Endothelial cell of umbilical vein (primary cell): ENCODE data around the gene FYB1. TPM values are rescaled to one million over a fixed set of nuclear protein-coding genes. Genes with fewer than 3 reads are reported as not detected.
A peak's percentile ranks its signal among the peaks of the same experiment; 100 is the strongest.

ENCODE experiments used
- BruUV-seq: library from RNA; stranded (reverse); fragments of 400-500 nt; replicated peaks from 2 replicates; lab custom pipeline; 2021; lab: Mats Ljungman, UMichigan
- CTCF ChIA-PET: fragments of 300-600, 350-600 bp; sonication (Branson Sonifier 250); formaldehyde crosslinking; loops from one replicate; lab custom pipeline; 2021; ENCODE audit warnings: antibody characterized with exemption, inconsistent platforms; lab: Charles Lee
- POLR2A ChIA-PET: fragments of 300-600, 350-600 bp; sonication (Branson Sonifier 250); formaldehyde crosslinking; loops from one replicate; lab custom pipeline; 2021; ENCODE audit warnings: antibody characterized with exemption, inconsistent platforms; lab: Charles Lee
- DNase-seq: peaks from one replicate; pipeline ENCODE4 v3.0.0-alpha.2; 2011; ENCODE audit warnings: low read depth, low spot score
- FAIRE-seq: peaks from 2 replicates; lab custom pipeline; 2011; peaks lifted over from hg19 to GRCh38; lab: Jason Lieb, UNC
- H2AFZ ChIP-seq: 2 replicates; pipeline ENCODE4 v1.6.0; 2012; ENCODE audit warnings: low read depth, low read length, control low read depth, inconsistent platforms
- H3K27ac ChIP-seq: 2 replicates; pipeline ENCODE4 v1.5.1; 2011; ENCODE audit warnings: low read depth, mild to moderate bottlenecking, control low read depth, low read length, moderate library complexity; ENCODE audit not compliant: insufficient read depth
- H3K27me3 ChIP-seq, 2 experiments: 2 replicates each; pipeline versions ENCODE4 v1.6.0 to v1.6.1; 2011; ENCODE audit warnings: low read length in 2 of 2, mixed read lengths in 1 of 2; ENCODE audit not compliant: control insufficient read depth in 2 of 2, insufficient read depth in 2 of 2
- H3K36me3 ChIP-seq, 2 experiments: 2 replicates in 1 of 2; 3 replicates in 1 of 2; pipeline ENCODE4 v1.5.1; 2011; ENCODE audit warnings: low read length in 2 of 2, mild to moderate bottlenecking in 1 of 2, moderate library complexity in 1 of 2; ENCODE audit not compliant: control insufficient read depth in 2 of 2, insufficient read depth in 2 of 2; ENCODE audit errors: extremely low read depth in 1 of 2
- H3K4me1 ChIP-seq: 3 replicates; pipeline ENCODE4 v1.5.1; 2011; ENCODE audit warnings: mild to moderate bottlenecking, low read length; ENCODE audit not compliant: control insufficient read depth, insufficient read depth; ENCODE audit errors: extremely low read depth
- H3K4me2 ChIP-seq: 2 replicates; pipeline ENCODE4 v1.6.1; 2011; ENCODE audit warnings: low read length, control low read depth, mixed read lengths; ENCODE audit not compliant: insufficient read depth
- H3K4me3 ChIP-seq, 3 experiments: fragments of 200-600 bp in 1 of 3; sonication (generic), shearing (Covaris generic) in 1 of 3; replicated peaks in 1 of 3; 2 replicates each; pipeline ENCODE4 v1.5.1; 2011 to 2016; ENCODE audit warnings: control low read depth in 3 of 3, low read length in 3 of 3, mild to moderate bottlenecking in 2 of 3, inconsistent platforms in 1 of 3, low read depth in 1 of 3, moderate library complexity in 1 of 3; ENCODE audit not compliant: insufficient read depth in 1 of 3
- H3K79me2 ChIP-seq: 2 replicates; pipeline ENCODE4 v1.6.0; 2012; ENCODE audit warnings: low read length, inconsistent platforms; ENCODE audit not compliant: control insufficient read depth, insufficient read depth
- H3K9ac ChIP-seq: replicated peaks from 2 replicates; pipeline ENCODE3; 2011; ENCODE audit warnings: low read length, control low read depth; ENCODE audit not compliant: insufficient read depth; ENCODE audit errors: extremely low read depth
- H3K9me1 ChIP-seq: replicated peaks from 3 replicates; pipeline ENCODE4 v1.6.0; 2011; ENCODE audit warnings: mild to moderate bottlenecking, low read length; ENCODE audit not compliant: control insufficient read depth, insufficient read depth; ENCODE audit errors: extremely low read depth
- H3K9me3 ChIP-seq: replicated peaks from 2 replicates; pipeline ENCODE4 v1.5.1; 2012; ENCODE audit warnings: low read length, inconsistent platforms; ENCODE audit not compliant: control insufficient read depth, insufficient read depth
- H4K20me1 ChIP-seq: replicated peaks from 2 replicates; pipeline ENCODE3; 2011; ENCODE audit warnings: mild to moderate bottlenecking, low read length; ENCODE audit not compliant: control insufficient read depth, insufficient read depth; ENCODE audit errors: extremely low read depth
- EZH2 ChIP-seq: IDR thresholded peaks from 2 replicates; pipeline ENCODE4 v1.6.1; 2012; ENCODE audit warnings: borderline replicate concordance, low read depth, mild to moderate bottlenecking, moderate library complexity, low read length, inconsistent platforms; ENCODE audit not compliant: severe bottlenecking
- FOS ChIP-seq: IDR thresholded peaks from 2 replicates; pipeline ENCODE4 v1.6.1; 2011; ENCODE audit warnings: mild to moderate bottlenecking, low read length, moderate library complexity, borderline replicate concordance; ENCODE audit not compliant: insufficient read depth
- GATA2 ChIP-seq: IDR thresholded peaks from 2 replicates; pipeline ENCODE4 v1.7.0; 2011; ENCODE audit warnings: low read depth, mild to moderate bottlenecking, moderate library complexity, mixed read lengths, low read length; ENCODE audit not compliant: insufficient read length, insufficient read depth
- JUN ChIP-seq: IDR thresholded peaks from 2 replicates; pipeline ENCODE4 v1.6.1; 2011; ENCODE audit warnings: borderline replicate concordance, low read depth; ENCODE audit not compliant: insufficient read length, insufficient read depth
- MYC ChIP-seq: IDR thresholded peaks from one replicate; pipeline ENCODE4 v1.6.1; 2011; ENCODE audit warnings: mild to moderate bottlenecking, low read depth, low read length
- POLR2A ChIP-seq: IDR thresholded peaks from 2 replicates; pipeline ENCODE4 v1.6.1; 2012; ENCODE audit warnings: low read depth, mild to moderate bottlenecking, control low read depth, low read length
- POLR2AphosphoS5 ChIP-seq: IDR thresholded peaks from 2 replicates; pipeline ENCODE4 v1.6.1; 2012; ENCODE audit warnings: low read depth, mild to moderate bottlenecking, control low read depth, low read length, moderate library complexity; ENCODE audit not compliant: insufficient read depth
- dilution Hi-C: fragments of 300-500 bp; cut with MboI; formaldehyde crosslinking; loops from one replicate; pipeline ENCODE4 v1.15.0; 2019; ENCODE audit warnings: low sequenced_read_pairs; ENCODE audit not compliant: extremely low pct_ligation_motif_present
- intact Hi-C: fragments of 100-400 bp; cut with micrococcal nuclease; formaldehyde crosslinking; loops from one replicate; pipeline ENCODE4 v1.10.0; 2022
- polyA plus RNA-seq, 4 experiments: library from polyadenylated mRNA; depleted of rRNA in 3 of 4; stranded (reverse) in 3 of 4; unstranded in 1 of 4; fragments of >200 nt; gene quantifications; 2 replicates each; pipeline versions ENCODE4 v1.2.1 to v1.2.3, GENCODE V29; 2011 to 2012; ENCODE audit warnings: missing spikeins in 1 of 4
- total RNA-seq: library from RNA; stranded (reverse); gene quantifications from 2 replicates; pipeline ENCODE4 v1.2.3, GENCODE V29; 2021
- TF ChIP-seq, protein P1 (sequence below): IDR thresholded peaks from 2 replicates; pipeline ENCODE4 v1.6.1; 2011; ENCODE audit not compliant: insufficient read depth, insufficient read length
- TF ChIP-seq, protein P2 (sequence below), 2 donors: IDR thresholded peaks; 1 replicate in 1 of 2; 2 replicates in 1 of 2; pipeline ENCODE4 v1.5.1; 2011; ENCODE audit warnings: low read length in 2 of 2, mild to moderate bottlenecking in 2 of 2, moderate library complexity in 2 of 2, control low read depth in 1 of 2, inconsistent platforms in 1 of 2, low read depth in 1 of 2; ENCODE audit not compliant: insufficient read depth in 1 of 2; ENCODE audit errors: extremely low read depth in 1 of 2

FYB1 gene
- total and polyA plus RNA-seq, 2 donors (not counting 3 experiments of a cell fraction or from before 2014, with no cell fraction given) = 0.44 TPM; not detected in 1

DNA sequence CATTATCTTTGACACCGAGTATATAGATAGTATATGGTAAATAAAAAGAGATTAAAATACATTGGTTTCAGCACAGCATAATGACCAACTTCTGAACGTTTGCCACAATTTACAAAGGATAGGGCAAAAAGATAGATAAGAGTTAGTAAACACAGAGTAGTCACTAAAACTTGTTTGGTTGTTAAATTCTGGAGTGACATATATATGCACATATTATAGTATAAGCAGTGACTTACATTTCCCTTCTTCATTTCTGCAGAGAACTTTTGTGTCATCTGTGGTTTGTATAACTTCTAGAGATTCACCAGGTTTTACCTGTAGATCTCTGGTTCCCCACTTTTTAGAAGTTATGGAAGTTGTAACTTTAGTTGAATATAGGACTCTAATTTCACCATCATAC, 100.7 kb downstream of the FYB1 start:
- no peak overlapping the region for H3K27ac ChIP-seq
- CTCF ChIA-PET = interaction anchor here (1.0 to 3.4 kb wide), 4 partner anchors 10 to 38 kb away, joined by 3 to 16 read pairs (median 8); no protein-coding TSS in a partner anchor
- no peak for DNase-seq
- H3K9ac ChIP-seq = no peak overlapping the region
- H4K20me1 ChIP-seq = no peaks in the 10 kb centered on the region
- H3K9me3 ChIP-seq = no peaks in the 10 kb centered on the region
- no peaks in the 10 kb centered on the region for H3K27me3 ChIP-seq
- POLR2A ChIA-PET = no interaction called here
- no peak for FAIRE-seq
- intact Hi-C loops (no loop called here), dilution Hi-C loops (no loop called here)
- H2AFZ ChIP-seq = no peak overlapping the region
- no peaks in the 10 kb centered on the region for H3K36me3 ChIP-seq
- H3K9me1 ChIP-seq = no peaks in the 10 kb centered on the region
- H3K4me3 ChIP-seq = no peak overlapping the region
- TF ChIP-seq GATA2 = no peak
- TF ChIP-seq, protein P1, sequence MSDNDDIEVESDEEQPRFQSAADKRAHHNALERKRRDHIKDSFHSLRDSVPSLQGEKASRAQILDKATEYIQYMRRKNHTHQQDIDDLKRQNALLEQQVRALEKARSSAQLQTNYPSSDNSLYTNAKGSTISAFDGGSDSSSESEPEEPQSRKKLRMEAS = no peak
- TF ChIP-seq EZH2 = no peak
- no peaks in the 10 kb centered on the region for H3K79me2 ChIP-seq
- H3K4me2 ChIP-seq = peak overlapping the region; percentile 44
- BruUV-seq = no TSS peak
- H3K4me1 ChIP-seq = peaks cover 42% of the 10 kb centered on the region

DNA sequence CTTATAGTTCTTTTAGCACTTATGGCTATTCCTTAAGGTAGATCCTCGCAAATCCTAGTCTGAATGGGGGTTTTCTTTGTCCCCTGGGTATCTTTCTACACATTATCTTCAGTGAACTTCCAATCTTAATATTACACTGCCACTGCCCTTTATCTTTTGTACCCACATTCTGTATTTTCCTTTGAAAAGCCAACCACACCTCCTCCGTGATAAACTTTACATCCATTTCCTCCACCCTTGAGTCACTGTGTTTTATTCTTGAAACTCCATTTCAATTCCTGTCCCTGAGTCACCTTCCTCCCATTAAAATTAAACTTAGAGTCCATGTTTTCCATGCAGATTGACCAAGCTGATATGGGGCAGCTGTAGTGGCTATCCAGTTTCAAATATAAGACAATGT, 102.0 kb downstream of the FYB1 start:
- H3K27me3 ChIP-seq = no peaks in the 10 kb centered on the region
- peak overlapping the region; percentile 13 for H3K9ac ChIP-seq
- no peak overlapping the region for H3K4me3 ChIP-seq
- no peaks in the 10 kb centered on the region for H3K36me3 ChIP-seq
- no peaks in the 10 kb centered on the region for H3K9me3 ChIP-seq
- H4K20me1 ChIP-seq = no peaks in the 10 kb centered on the region
- DNase-seq = peak; percentile 97
- no peaks in the 10 kb centered on the region for H3K79me2 ChIP-seq
- ChIA-PET CTCF (interaction anchor here (1.2 to 3.3 kb wide), 6 partner anchors 12 to 44 kb away, joined by 3 to 16 read pairs (median 4); no protein-coding TSS in a partner anchor), POLR2A (interaction anchor here (0.7 to 1.2 kb wide), 3 partner anchors 31 to 402 kb away, joined by 3 to 9 read pairs (median 3); partner anchors contain the start of gene DAB2)
- intact Hi-C loops = loop anchor here (1.0 to 2.0 kb wide), 4 partner anchors 22 to 43 kb away; partner anchors contain the start of gene RICTOR
- TF ChIP-seq GATA2 (peak; percentile 99), MYC (no peak), POLR2AphosphoS5 (peak; percentile 56), JUN (peak; percentile 89), FOS (peak; percentile 93), POLR2A (no peak)
- TF ChIP-seq, protein P2, sequence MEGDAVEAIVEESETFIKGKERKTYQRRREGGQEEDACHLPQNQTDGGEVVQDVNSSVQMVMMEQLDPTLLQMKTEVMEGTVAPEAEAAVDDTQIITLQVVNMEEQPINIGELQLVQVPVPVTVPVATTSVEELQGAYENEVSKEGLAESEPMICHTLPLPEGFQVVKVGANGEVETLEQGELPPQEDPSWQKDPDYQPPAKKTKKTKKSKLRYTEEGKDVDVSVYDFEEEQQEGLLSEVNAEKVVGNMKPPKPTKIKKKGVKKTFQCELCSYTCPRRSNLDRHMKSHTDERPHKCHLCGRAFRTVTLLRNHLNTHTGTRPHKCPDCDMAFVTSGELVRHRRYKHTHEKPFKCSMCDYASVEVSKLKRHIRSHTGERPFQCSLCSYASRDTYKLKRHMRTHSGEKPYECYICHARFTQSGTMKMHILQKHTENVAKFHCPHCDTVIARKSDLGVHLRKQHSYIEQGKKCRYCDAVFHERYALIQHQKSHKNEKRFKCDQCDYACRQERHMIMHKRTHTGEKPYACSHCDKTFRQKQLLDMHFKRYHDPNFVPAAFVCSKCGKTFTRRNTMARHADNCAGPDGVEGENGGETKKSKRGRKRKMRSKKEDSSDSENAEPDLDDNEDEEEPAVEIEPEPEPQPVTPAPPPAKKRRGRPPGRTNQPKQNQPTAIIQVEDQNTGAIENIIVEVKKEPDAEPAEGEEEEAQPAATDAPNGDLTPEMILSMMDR (IDR thresholded peaks at IDR 0.05; ENCODE audit: extremely low read depth in 1 of 2, insufficient read depth in 1 of 2, low read depth in 1 of 2, low read length in 2 of 2) = no peak
- TF ChIP-seq, protein P1 = no peak
- no peak overlapping the region for H2AFZ ChIP-seq
- no peaks in the 10 kb centered on the region for H3K9me1 ChIP-seq
- H3K4me1 ChIP-seq = peaks cover 54% of the 10 kb centered on the region
- BruUV-seq = no TSS peak
- H3K27ac ChIP-seq = peak overlapping the region; percentile 64
- dilution Hi-C loops = no loop called here
- FAIRE-seq = peak; percentile 87
- peak overlapping the region; percentile 85 for H3K4me2 ChIP-seq
